HuH-7.5 (cell line): ENCODE data around the gene PCBP4.

Source experiments
- DNase-seq: peaks from one replicate; pipeline ENCODE4 v3.0.0; 2011; ENCODE audit warnings: low spot score

PCBP4 gene

DNA sequence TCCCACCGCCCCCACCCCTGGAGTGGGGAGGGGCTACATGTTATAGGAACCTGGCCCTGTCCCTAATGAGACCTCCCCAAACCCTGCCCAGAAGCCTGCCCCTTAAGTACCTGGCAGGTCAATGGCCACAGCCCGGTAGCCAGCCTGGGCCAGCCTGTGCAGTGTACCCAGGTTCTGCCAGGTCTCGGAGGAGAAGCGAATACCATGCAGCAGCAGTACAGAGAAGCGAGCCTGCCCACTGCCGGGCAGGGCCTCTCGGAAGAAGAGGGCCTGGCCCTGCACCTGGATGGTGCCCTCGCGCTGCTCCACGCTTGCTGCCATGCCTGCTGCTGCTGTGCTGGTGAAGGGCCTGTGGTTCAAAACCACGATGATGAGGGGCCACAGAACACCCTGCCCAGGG, 4.1 kb upstream of the PCBP4 start:
- no peak for DNase-seq

DNA sequence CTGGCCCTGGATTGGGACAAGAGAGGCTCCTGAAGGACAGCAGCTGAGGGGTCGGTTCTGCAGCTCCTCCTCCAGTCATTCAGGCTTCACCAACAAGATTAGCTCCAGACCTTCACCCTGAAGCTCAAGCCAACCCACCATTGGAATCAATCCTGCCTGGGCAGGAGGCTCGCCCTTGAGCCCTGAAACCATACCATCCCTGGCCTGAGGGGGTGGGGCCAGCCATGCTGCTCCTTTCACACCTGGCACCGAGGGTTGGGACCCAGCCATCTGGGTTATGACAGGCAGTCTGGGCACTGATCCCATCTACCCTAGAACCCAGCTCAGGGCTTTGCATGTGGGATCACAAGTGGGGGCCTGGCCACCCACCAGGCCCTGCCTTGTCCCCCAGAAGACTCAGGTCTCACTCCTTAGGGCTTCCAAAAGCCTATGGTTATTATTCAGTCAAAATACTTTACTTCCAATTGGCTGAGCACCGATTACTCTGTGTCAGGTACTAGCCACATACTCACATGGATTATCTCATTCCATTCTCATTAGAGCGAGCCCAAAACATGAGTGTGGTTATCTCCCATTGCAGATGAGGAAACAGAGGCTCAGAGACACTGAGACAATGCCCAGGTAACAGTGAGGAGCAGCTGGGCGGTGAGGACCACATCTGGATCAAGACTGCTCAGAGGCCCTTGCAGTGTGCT, 3.5 kb upstream of the PCBP4 start:
- no peak for DNase-seq

- DNase-seq: no peak
Measured at GRCh38 chr3:51969841-51970240, 2.6 kb upstream of the PCBP4 start.

- no peak for DNase-seq
Measured at GRCh38 chr3:51968883-51969678, 1.8 kb upstream of the PCBP4 start.

GRCh38 chr3:51968170-51968775, 1.0 kb upstream of the PCBP4 start:
- no peak for DNase-seq

- DNase-seq: no peak
Measured at GRCh38 chr3:51966922-51967383, 301 bp downstream of the PCBP4 start.

DNA sequence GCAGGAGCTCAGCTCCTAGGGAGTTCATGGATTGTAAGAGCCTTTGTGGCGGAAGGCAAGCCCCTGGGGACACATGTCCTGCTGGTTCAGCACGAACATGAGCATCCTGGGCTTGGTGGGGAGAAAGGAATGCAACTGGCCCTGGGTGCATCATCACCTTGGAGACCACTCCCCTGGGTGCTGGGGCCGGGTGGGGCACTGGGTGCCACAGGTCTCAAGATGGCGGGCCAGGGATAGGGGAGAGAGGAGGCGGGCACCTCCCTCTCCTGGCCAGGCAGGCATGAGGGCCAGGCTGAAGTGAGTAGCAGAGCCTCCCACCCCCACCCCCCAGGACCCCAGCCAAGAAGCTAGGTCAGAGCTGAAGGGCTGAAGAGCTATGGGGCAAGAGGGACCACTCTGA, 768 bp downstream of the PCBP4 start:
- DNase-seq: no peak

DNA sequence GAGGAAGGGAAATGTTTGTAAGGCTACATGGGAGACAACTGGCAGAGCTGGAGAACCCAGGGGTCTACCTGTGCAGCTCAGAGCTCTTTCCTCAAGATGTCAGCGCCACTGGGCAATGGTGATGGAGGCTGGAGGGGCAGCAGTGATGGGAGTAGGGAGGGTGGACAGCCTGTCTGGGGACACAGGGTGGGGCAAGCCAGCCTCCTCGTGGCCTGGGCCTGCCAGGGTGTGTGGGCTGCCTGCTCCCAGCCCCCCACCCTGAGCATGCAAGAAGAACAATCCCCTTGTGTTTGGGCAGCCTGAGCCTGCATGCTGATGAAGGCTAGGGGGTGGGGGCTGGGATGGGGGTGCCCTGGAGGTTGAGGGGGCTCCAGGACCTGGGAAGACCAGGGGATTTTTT, 1.2 kb downstream of the PCBP4 start:
- DNase-seq: no peak

- no peak for DNase-seq
Measured at GRCh38 chr3:51964521-51964920, 2.7 kb downstream of the PCBP4 start.

- DNase-seq: no peak
Measured at GRCh38 chr3:51963951-51964451, 3.3 kb downstream of the PCBP4 start.

DNA sequence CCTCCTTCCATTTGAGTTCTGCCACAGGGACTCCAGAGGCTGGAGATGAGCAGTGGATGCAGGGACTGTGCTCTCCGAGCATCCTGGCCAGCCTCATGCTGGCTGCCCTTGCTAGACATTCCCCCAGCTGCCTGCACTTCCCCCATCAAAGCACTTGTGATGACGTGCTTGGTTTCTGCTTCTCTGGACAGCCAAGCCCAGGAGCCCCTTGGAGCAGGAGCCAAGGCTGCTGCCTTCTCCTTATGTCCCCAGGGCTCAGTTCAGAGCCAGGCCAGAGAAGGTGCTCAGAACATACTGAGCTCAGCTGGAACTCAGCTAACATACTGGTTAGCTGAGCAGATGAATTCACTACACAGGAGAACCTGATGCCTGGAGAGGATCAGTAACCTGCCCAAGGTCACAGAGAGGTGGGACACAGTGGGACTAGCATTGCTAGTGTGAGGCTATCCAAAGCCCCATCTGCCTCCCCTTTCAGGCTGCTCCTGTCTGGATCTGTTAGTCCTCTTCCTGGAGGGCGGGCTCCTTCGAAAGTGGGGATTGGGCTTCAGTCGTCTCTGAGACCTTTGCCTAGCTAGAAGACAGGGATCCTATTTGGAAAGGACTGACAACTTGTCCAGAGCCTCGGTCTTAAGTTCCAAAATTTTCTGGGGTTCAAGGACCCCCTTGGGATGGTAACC, 4.3 kb downstream of the PCBP4 start:
- DNase-seq: no peak

DNA sequence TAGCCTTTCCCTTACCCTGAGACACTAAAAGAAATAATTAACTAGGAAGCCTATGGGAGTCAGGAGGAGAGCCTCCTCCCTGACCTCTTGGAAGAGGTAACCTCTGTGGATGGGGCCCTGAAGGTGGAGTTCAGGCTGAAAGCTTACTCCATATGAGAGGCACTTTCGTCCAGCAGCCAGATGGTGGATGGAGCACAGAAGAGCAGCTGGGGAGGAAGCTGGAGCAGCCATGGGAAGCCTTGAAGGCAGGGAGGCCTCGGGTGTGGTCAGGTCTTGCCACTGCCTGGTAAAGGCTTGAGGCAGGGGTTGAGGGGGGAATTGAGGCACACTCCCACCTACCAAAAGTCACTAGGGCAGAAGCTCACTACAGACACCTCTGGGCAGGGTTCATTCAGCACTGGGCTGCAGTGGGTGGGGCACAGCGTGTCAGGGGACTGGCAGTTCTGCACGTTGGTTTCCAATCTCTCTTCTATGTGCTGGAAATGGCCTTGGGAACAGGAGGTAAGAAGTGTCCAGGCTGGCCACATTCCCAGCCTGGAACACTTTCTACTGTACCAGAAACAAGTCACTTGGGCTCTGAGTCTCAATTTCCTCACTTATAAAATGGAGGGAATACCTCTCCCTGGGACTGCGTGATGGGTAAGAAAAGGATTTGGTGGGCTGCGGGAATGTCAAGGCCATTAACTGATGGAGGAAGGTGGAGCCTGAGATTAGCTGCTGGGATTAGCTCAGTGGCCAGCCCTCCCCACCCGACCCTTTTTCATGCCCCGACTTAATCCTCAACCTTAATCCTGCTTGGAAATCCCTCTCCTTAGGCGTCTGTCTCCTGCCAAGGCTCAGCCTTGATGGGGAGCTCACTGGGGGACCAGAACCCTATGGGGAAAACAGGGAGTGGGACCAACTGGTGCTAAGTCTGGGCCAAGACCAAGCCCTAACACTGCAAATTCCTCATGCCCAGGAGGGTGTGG, 5.4 kb downstream of the PCBP4 start:
- DNase-seq: no peak

DNA sequence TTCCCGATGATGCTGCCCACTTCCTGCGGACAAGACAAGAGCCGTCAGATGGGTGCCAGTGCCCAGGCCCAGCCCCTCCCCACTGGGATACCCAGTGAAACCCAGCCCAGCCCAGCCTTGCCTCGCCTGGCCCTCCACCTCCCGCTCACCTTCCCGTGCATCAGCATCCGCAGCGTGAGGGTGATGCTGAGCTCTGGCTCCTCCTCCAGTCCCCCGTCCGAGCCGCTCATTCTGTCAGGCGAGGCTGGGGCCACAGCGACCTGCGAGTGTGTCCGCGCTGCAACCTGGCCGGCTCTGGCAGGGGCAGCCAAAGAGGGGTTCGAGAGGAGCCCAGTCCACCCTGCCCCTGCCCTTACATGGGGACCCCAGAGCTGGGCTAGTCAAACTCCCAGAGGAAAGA, 6.2 kb downstream of the PCBP4 start:
- DNase-seq: no peak

DNA sequence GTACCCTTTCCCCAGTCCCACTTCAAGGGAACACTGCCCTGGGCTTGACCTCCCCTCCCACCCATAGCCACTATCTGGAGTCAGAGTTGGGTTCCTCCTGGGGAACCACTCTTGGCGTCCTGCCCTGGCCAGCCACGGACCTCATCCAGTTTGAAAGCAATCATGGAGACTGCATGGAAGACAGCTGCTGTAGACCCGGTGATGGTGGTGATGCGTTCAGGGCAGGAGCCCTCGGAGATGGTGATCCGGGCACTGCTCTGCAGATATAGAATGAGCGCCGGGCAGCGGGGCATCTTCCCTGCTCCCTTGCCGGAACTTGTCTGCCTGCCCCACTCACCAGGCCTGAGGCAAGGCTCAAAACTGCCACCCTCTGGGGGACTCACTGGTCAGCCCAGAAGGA, 6.9 kb downstream of the PCBP4 start:
- DNase-seq: no peak

DNA sequence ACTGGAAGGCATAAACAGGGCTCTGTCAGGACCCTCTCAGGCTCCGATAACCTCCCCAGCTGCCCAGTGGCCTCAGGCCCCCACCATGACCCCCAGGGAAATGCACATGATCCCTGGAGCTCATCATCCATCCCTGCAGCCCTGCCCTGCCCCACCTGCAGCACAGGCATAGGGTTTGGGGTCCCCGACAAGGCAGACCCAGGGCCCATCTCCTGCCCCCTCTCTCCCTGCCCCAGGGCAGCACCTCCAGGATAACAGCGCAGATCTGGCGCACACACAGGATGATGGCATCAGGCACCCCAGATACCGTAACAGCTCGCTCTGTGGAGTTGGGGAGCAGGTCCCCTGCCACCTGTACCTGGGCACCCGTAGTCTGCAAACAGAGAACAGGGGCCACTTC, 7.6 kb downstream of the PCBP4 start:
- DNase-seq: no peak

GRCh38 chr3:51958603-51959521, 8.4 kb downstream of the PCBP4 start:
- DNase-seq: no peak

DNA sequence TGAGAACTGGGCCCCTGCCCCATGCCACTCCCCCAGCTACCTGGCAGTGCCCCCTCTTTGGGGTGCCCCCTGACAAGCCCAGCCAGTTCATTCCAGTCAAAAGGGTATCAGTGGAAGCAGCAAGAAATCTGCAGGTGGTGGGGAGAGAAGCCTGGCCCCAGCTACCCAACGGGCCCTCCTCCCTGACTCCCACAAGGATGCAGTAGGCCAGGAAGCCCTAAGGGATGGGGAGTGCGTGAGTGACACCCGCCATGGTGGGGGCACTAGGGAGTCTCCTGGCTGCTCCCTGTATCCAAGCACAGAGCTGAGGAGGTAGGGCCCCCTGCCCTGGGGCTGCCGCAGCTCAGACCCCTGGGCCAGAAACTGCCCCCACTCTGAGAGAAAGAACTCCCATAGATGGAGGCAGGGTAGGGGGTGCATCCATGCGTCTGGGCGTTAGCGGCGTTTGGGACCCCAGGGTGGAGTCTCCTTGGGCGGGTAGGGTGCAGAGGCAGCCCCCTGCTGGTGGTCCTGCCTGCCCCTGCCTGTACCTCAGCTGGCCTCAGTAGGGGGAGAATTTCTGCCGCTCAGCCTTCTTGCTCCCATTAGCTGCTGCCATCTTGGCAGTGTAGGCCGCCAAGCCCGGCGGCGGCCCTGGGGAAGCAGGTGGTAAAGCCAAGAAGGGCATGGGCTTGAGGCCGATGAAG, 9.6 kb downstream of the PCBP4 start:
- DNase-seq: no peak

GRCh38 chr3:51955893-51956770, 11.1 kb downstream of the PCBP4 start:
- peak; percentile 68 for DNase-seq
